ENCODE data around the gene APOC1. TPM values are rescaled to one million over a fixed set of nuclear protein-coding genes. Genes with fewer than 3 reads are reported as not detected.
"Not testable (repeated sequence)": the region's sequence is repeated elsewhere in the genome, so short reads cannot be mapped to it uniquely, and the experiment has no call there.

Gene APOC1
- total RNA-seq, 2 experiments from 2014 or later = 1.2 to 1.3 TPM

GRCh38 chr19:44879309-44880065 lies 34.9 kb upstream of the APOC1 start:
- Mint-ChIP-seq H3K36me3 (ENCODE audit: low read depth) (no peaks in the 10 kb centered on the region), H3K27me3 (ENCODE audit: low read depth) (no peaks in the 10 kb centered on the region), H3K4me1 (ENCODE audit: low read depth) (peaks cover 4% of the 10 kb centered on the region), H3K27ac (no peak overlapping the region), H3K4me3 (no peak overlapping the region), H3K9me3 (no peaks in the 10 kb centered on the region)
- intact Hi-C loops (cut with micrococcal nuclease) = no loop called here
- DNase-seq = no peak
- CTCF ChIA-PET = no interaction called here

- Mint-ChIP-seq H3K9me3 (no peaks in the 10 kb centered on the region), H3K36me3 (ENCODE audit: low read depth) (no peaks in the 10 kb centered on the region), H3K27me3 (ENCODE audit: low read depth) (no peaks in the 10 kb centered on the region), H3K4me3 (no peak overlapping the region), H3K4me1 (ENCODE audit: low read depth) (peaks cover 3% of the 10 kb centered on the region), H3K27ac (no peak overlapping the region)
- CTCF ChIA-PET = no interaction called here
- intact Hi-C loops (cut with micrococcal nuclease) = no loop called here
- no peak for DNase-seq
These were observed 32.3 kb upstream of the APOC1 start for GRCh38 chr19:44882063-44882462.

- H3K36me3 Mint-ChIP-seq (ENCODE audit: low read depth); DNase-seq; H3K4me3 Mint-ChIP-seq; H3K27me3 Mint-ChIP-seq (ENCODE audit: low read depth); intact Hi-C loops (cut with micrococcal nuclease); H3K4me1 Mint-ChIP-seq (ENCODE audit: low read depth); H3K9me3 Mint-ChIP-seq; H3K27ac Mint-ChIP-seq: not testable (repeated sequence)
- CTCF ChIA-PET = interaction anchor here (1.4 to 1.6 kb wide), 2 partner anchors 19 to 69 kb away, joined by 3 to 6 read pairs; no protein-coding TSS in a partner anchor
These were observed 31.6 kb upstream of the APOC1 start for GRCh38 chr19:44882619-44883397.

- no peaks in the 10 kb centered on the region for H3K27me3 Mint-ChIP-seq (ENCODE audit: low read depth)
- no peak for DNase-seq
- no peak overlapping the region for H3K27ac Mint-ChIP-seq
- no peaks in the 10 kb centered on the region for H3K36me3 Mint-ChIP-seq (ENCODE audit: low read depth)
- intact Hi-C loops (cut with micrococcal nuclease) = no loop called here
- H3K4me3 Mint-ChIP-seq = no peak overlapping the region
- H3K4me1 Mint-ChIP-seq (ENCODE audit: low read depth) = no peaks in the 10 kb centered on the region
- CTCF ChIA-PET = interaction anchor here (1.4 to 1.6 kb wide), 2 partner anchors 18 to 68 kb away, joined by 3 to 6 read pairs; no protein-coding TSS in a partner anchor
- no peaks in the 10 kb centered on the region for H3K9me3 Mint-ChIP-seq
These were observed 30.5 kb upstream of the APOC1 start for GRCh38 chr19:44883922-44884321.

- Mint-ChIP-seq H3K27ac (no peak overlapping the region), H3K27me3 (ENCODE audit: low read depth) (no peaks in the 10 kb centered on the region), H3K4me3 (no peak overlapping the region), H3K36me3 (ENCODE audit: low read depth) (no peaks in the 10 kb centered on the region), H3K9me3 (peaks cover 2% of the 10 kb centered on the region), H3K4me1 (ENCODE audit: low read depth) (peaks cover 3% of the 10 kb centered on the region)
- CTCF ChIA-PET = interaction anchor here (1.6 kb wide), 1 partner anchor 67 kb away, joined by 6 read pairs; no protein-coding TSS in a partner anchor
- no peak for DNase-seq
- intact Hi-C loops (cut with micrococcal nuclease) = no loop called here
These were observed 29.8 kb upstream of the APOC1 start for GRCh38 chr19:44884566-44884965.

GRCh38 chr19:44886141-44886540 lies 28.3 kb upstream of the APOC1 start:
- DNase-seq = no peak
- CTCF ChIA-PET = interaction anchor here (0.6 kb wide), 1 partner anchor 57 kb away, joined by 3 read pairs; no protein-coding TSS in a partner anchor
- H3K36me3 Mint-ChIP-seq (ENCODE audit: low read depth) = peaks cover 2% of the 10 kb centered on the region
- H3K4me3 Mint-ChIP-seq = no peak overlapping the region
- peaks cover 2% of the 10 kb centered on the region for H3K9me3 Mint-ChIP-seq
- intact Hi-C loops (cut with micrococcal nuclease) = no loop called here
- no peak overlapping the region for H3K27ac Mint-ChIP-seq
- no peaks in the 10 kb centered on the region for H3K27me3 Mint-ChIP-seq (ENCODE audit: low read depth)
- peaks cover 8% of the 10 kb centered on the region for H3K4me1 Mint-ChIP-seq (ENCODE audit: low read depth)

- H3K27ac Mint-ChIP-seq = peak overlapping the region; percentile 33
- H3K9me3 Mint-ChIP-seq = peaks cover 2% of the 10 kb centered on the region
- H3K27me3 Mint-ChIP-seq (ENCODE audit: low read depth) = no peaks in the 10 kb centered on the region
- peaks cover 18% of the 10 kb centered on the region for H3K4me1 Mint-ChIP-seq (ENCODE audit: low read depth)
- H3K36me3 Mint-ChIP-seq (ENCODE audit: low read depth) = peaks cover 11% of the 10 kb centered on the region
- no peak for DNase-seq
- intact Hi-C loops (cut with micrococcal nuclease) = no loop called here
- CTCF ChIA-PET = interaction anchor here (0.7 kb wide), 1 partner anchor 230 kb away, joined by 3 read pairs; no protein-coding TSS in a partner anchor
- no peak overlapping the region for H3K4me3 Mint-ChIP-seq
These were observed 26.8 kb upstream of the APOC1 start for GRCh38 chr19:44887648-44888047.

- DNase-seq; H3K27me3 Mint-ChIP-seq (ENCODE audit: low read depth); H3K27ac Mint-ChIP-seq; H3K9me3 Mint-ChIP-seq; intact Hi-C loops (cut with micrococcal nuclease); H3K4me3 Mint-ChIP-seq; CTCF ChIA-PET: not testable (repeated sequence)
- peaks cover 18% of the 10 kb centered on the region for H3K36me3 Mint-ChIP-seq (ENCODE audit: low read depth)
- H3K4me1 Mint-ChIP-seq (ENCODE audit: low read depth) = peaks cover 25% of the 10 kb centered on the region
These were observed 26.1 kb upstream of the APOC1 start for GRCh38 chr19:44888335-44888734.

GRCh38 chr19:44889830-44890365 lies 24.5 kb upstream of the APOC1 start:
- Mint-ChIP-seq H3K9me3 (peaks cover 2% of the 10 kb centered on the region), H3K27ac (peak overlapping the region; percentile 94), H3K4me1 (ENCODE audit: low read depth) (peaks cover 35% of the 10 kb centered on the region), H3K36me3 (ENCODE audit: low read depth) (peaks cover 30% of the 10 kb centered on the region), H3K27me3 (ENCODE audit: low read depth) (no peaks in the 10 kb centered on the region), H3K4me3 (peak overlapping the region; percentile 85)
- intact Hi-C loops (cut with micrococcal nuclease) = loop anchor here (1.0 to 2.0 kb wide), 10 partner anchors 25 to 795 kb away; partner anchors contain the start of genes APOC1, BLOC1S3, CLASRP and CLPTM1
- CTCF ChIA-PET = interaction anchor here (0.6 to 1.0 kb wide), 2 partner anchors 40 to 44 kb away, joined by 3 to 6 read pairs; partner anchors contain the start of gene NECTIN2
- peak; percentile 16 for DNase-seq

- peaks cover 33% of the 10 kb centered on the region for H3K36me3 Mint-ChIP-seq (ENCODE audit: low read depth)
- no peaks in the 10 kb centered on the region for H3K27me3 Mint-ChIP-seq (ENCODE audit: low read depth)
- intact Hi-C loops (cut with micrococcal nuclease) = loop anchor here (1.0 to 2.0 kb wide), 10 partner anchors 24 to 796 kb away; partner anchors contain the start of genes APOC1, BLOC1S3, CLASRP and CLPTM1
- H3K4me3 Mint-ChIP-seq = peak overlapping the region; percentile 85
- CTCF ChIA-PET = interaction anchor here (0.6 to 1.0 kb wide), 2 partner anchors 40 to 44 kb away, joined by 3 to 6 read pairs; partner anchors contain the start of gene NECTIN2
- peak; percentile 100 for DNase-seq
- H3K27ac Mint-ChIP-seq = peak overlapping the region; percentile 94
- H3K9me3 Mint-ChIP-seq = peaks cover 2% of the 10 kb centered on the region
- H3K4me1 Mint-ChIP-seq (ENCODE audit: low read depth) = peaks cover 37% of the 10 kb centered on the region
These were observed 23.9 kb upstream of the APOC1 start for GRCh38 chr19:44890366-44891015.

GRCh38 chr19:44891016-44891882 lies 23.2 kb upstream of the APOC1 start, which contains the start of gene TOMM40:
TSS of gene TOMM40 (plus strand) at chr19:44891254. CDS start at chr19:44891416, 162 bp downstream.
- Mint-ChIP-seq H3K4me3 (peak within 1 kb of the TSS; percentile 85), H3K9me3 (peaks cover 2% of the 10 kb centered on the region), H3K27ac (peak within 1 kb of the TSS; percentile 94), H3K27me3 (ENCODE audit: low read depth) (no peaks in the 10 kb centered on the region), H3K36me3 (ENCODE audit: low read depth) (peaks cover 38% of the 10 kb centered on the region), H3K4me1 (ENCODE audit: low read depth) (peaks cover 37% of the 10 kb centered on the region)
- peak; percentile 22 for DNase-seq
- intact Hi-C loops (cut with micrococcal nuclease) = loop anchor here (2.0 kb wide), 4 partner anchors 24 to 796 kb away; partner anchors contain the start of genes APOC1, CLASRP and ZNF224
- CTCF ChIA-PET = interaction anchor here (0.6 to 1.7 kb wide), 4 partner anchors 16 to 61 kb away, joined by 3 to 8 read pairs (median 4); partner anchors contain the start of gene NECTIN2
